ENCODE results near the gene PLCB4. TPM values are rescaled to one million over a fixed set of nuclear protein-coding genes. Genes with fewer than 3 reads are reported as not detected.

PLCB4 gene
- polyA plus RNA-seq, 3 donors = not detected

- Histone ChIP-seq H3K27me3 (ENCODE audit: control insufficient read depth in 2 of 2, insufficient read depth in 2 of 2, low read length in 2 of 2) (no peaks in the 10 kb centered on the region), H3K4me2 (replicated peaks; ENCODE audit: extremely low read depth, low read length, poor library complexity, severe bottlenecking) (no peak overlapping the region), H3K27ac (ENCODE audit: low read depth in 1 of 2, low read length in 2 of 2) (no peak overlapping the region), H3K9me3 (replicated peaks in 1 of 2; ENCODE audit: control insufficient read depth in 1 of 2, insufficient read depth in 1 of 2, low read length in 2 of 2) (no peaks in the 10 kb centered on the region), H2AFZ (ENCODE audit: insufficient read depth, low read depth, low read length, poor library complexity, severe bottlenecking) (no peak overlapping the region), H3K9ac (ENCODE audit: insufficient read depth, low read length, poor library complexity, severe bottlenecking) (no peak overlapping the region), H3K36me3 (replicated peaks in 1 of 2; ENCODE audit: control insufficient read depth in 1 of 2, insufficient read depth in 2 of 2, low read length in 2 of 2) (no peaks in the 10 kb centered on the region), H3K4me1 (ENCODE audit: control insufficient read depth in 1 of 2, insufficient read depth in 2 of 2, low read length in 2 of 2) (peaks cover 0 to 3% of the 10 kb centered on the region in 2 donors), H3K79me2 (ENCODE audit: insufficient read depth, low read length) (no peaks in the 10 kb centered on the region), H4K20me1 (ENCODE audit: insufficient read depth, low read length) (no peaks in the 10 kb centered on the region), H3K4me3 (replicated peaks in 1 of 3; ENCODE audit: low read depth in 2 of 3, low read length in 3 of 3) (no peak overlapping the region)
- Mint-ChIP-seq H3K9me3 (peaks cover 0 to 2% (median 0%) of the 10 kb centered on the region in 7 donors), H3K36me3 (no peaks in the 10 kb centered on the region), H3K27me3 (ENCODE audit: low read depth in 3 of 3) (peaks cover 0 to 1% (median 1%) of the 10 kb centered on the region in 3 donors), H3K4me3 (no peak overlapping the region), H3K27ac (no peak overlapping the region), H3K4me1 (peaks cover 15% of the 10 kb centered on the region)
- 33% methylated on average over 2 of the region's 4 CpGs for WGBS (ENCODE audit: insufficient coverage)
- peak in 2 of 3 donors; percentile 11 to 15 for DNase-seq
- intact Hi-C loops (cut with micrococcal nuclease) = no loop called here
- TF ChIP-seq CTCF (IDR thresholded peaks at IDR 0.05) = no peak
Observed at GRCh38 chr20:9235518-9235917, 166.6 kb downstream of the PLCB4 start.

GRCh38 chr20:9236458-9236857 is 167.6 kb downstream of the PLCB4 start:
- Mint-ChIP-seq H3K36me3 (no peaks in the 10 kb centered on the region), H3K4me3 (no peak overlapping the region), H3K4me1 (peaks cover 24% of the 10 kb centered on the region), H3K27me3 (ENCODE audit: low read depth in 3 of 3) (peaks cover 0 to 3% (median 0%) of the 10 kb centered on the region in 3 donors), H3K9me3 (peaks cover 0 to 3% (median 0%) of the 10 kb centered on the region in 7 donors), H3K27ac (no peak overlapping the region)
- Histone ChIP-seq H3K9ac (ENCODE audit: insufficient read depth, low read length, poor library complexity, severe bottlenecking) (no peak overlapping the region), H3K27me3 (ENCODE audit: control insufficient read depth in 2 of 2, insufficient read depth in 2 of 2, low read length in 2 of 2) (no peaks in the 10 kb centered on the region), H3K4me3 (replicated peaks in 1 of 3; ENCODE audit: low read depth in 2 of 3, low read length in 3 of 3) (no peak overlapping the region), H2AFZ (ENCODE audit: insufficient read depth, low read depth, low read length, poor library complexity, severe bottlenecking) (no peak overlapping the region), H3K36me3 (replicated peaks in 1 of 2; ENCODE audit: control insufficient read depth in 1 of 2, insufficient read depth in 2 of 2, low read length in 2 of 2) (no peaks in the 10 kb centered on the region), H3K4me1 (ENCODE audit: control insufficient read depth in 1 of 2, insufficient read depth in 2 of 2, low read length in 2 of 2) (peaks cover 5 to 7% of the 10 kb centered on the region in 2 donors), H4K20me1 (ENCODE audit: insufficient read depth, low read length) (no peaks in the 10 kb centered on the region), H3K27ac (ENCODE audit: low read depth in 1 of 2, low read length in 2 of 2) (no peak overlapping the region), H3K79me2 (ENCODE audit: insufficient read depth, low read length) (no peaks in the 10 kb centered on the region), H3K4me2 (replicated peaks; ENCODE audit: extremely low read depth, low read length, poor library complexity, severe bottlenecking) (no peak overlapping the region), H3K9me3 (replicated peaks in 1 of 2; ENCODE audit: control insufficient read depth in 1 of 2, insufficient read depth in 1 of 2, low read length in 2 of 2) (no peaks in the 10 kb centered on the region)
- no CpG with 5 or more reads among the region's 4 CpGs for WGBS (ENCODE audit: insufficient coverage)
- TF ChIP-seq CTCF (IDR thresholded peaks at IDR 0.05) = no peak
- DNase-seq = no peak
- intact Hi-C loops (cut with micrococcal nuclease) = no loop called here

All from CD14-positive monocyte (primary cell).